M059J (cell line): Measurements from ENCODE around the gene MAGEC3. TPM values are rescaled to one million over a fixed set of nuclear protein-coding genes. Genes with fewer than 3 reads are reported as not detected.

Experiments
- DNase-seq: peaks from one replicate; pipeline ENCODE4 v3.0.0-alpha.2; 2012; ENCODE audit warnings: low read depth
- total RNA-seq: library from RNA; depleted of rRNA; stranded (reverse); fragments of >200 nt; shearing (Covaris generic); gene quantifications from 2 replicates; pipeline ENCODE4 v1.2.3, GENCODE V29; 2014; rRNA removed

Gene MAGEC3
- total RNA-seq: 0.57 and 0.76 TPM in 2 replicates

- DNase-seq: no peak
Observed at GRCh38 chrX:141838016-141838415, at the start of gene MAGEC3. MAGEC3 (plus strand) TSS chrX:141838316; CDS start chrX:141838316, 0 bp downstream.

- peak; percentile 6 for DNase-seq
Observed at GRCh38 chrX:141791856-141792255, 46.3 kb upstream of the MAGEC3 start.

GRCh38 chrX:141811438-141811837 lies 26.7 kb upstream of the MAGEC3 start:
- no peak for DNase-seq

GRCh38 chrX:141814213-141814857 lies 23.8 kb upstream of the MAGEC3 start:
- no peak for DNase-seq

GRCh38 chrX:141815904-141816303 lies 22.2 kb upstream of the MAGEC3 start:
- no peak for DNase-seq

- DNase-seq: no peak
Observed at GRCh38 chrX:141832247-141832646, 5.9 kb upstream of the MAGEC3 start.

GRCh38 chrX:141839856-141840255 lies 1.7 kb downstream of the MAGEC3 start:
- DNase-seq: peak; percentile 50

- DNase-seq: no peak
Observed at GRCh38 chrX:141857479-141857878, 19.4 kb downstream of the MAGEC3 start.

- DNase-seq: peak; percentile 54
Observed at GRCh38 chrX:141879616-141880015, 41.5 kb downstream of the MAGEC3 start.

- peak; percentile 77 for DNase-seq
Observed at GRCh38 chrX:141888811-141889210, 50.7 kb downstream of the MAGEC3 start.

- DNase-seq: no peak
Observed at GRCh38 chrX:141894733-141895132, 56.6 kb downstream of the MAGEC3 start.

GRCh38 chrX:141897690-141898089 lies 59.6 kb downstream of the MAGEC3 start:
- DNase-seq: no peak

- peak; percentile 63 for DNase-seq
Observed at GRCh38 chrX:141902366-141902765, 64.2 kb downstream of the MAGEC3 start.

GRCh38 chrX:141903400-141904155 lies 65.5 kb downstream of the MAGEC3 start, which contains the start of gene MAGEC1:
MAGEC1 (plus strand) TSS chrX:141903894; CDS start chrX:141905073, 1,179 bp downstream.
- peak; percentile 36 for DNase-seq

GRCh38 chrX:141904262-141904661 lies 66.1 kb downstream of the MAGEC3 start:
- no peak for DNase-seq

GRCh38 chrX:141917801-141918200 lies 79.7 kb downstream of the MAGEC3 start:
- DNase-seq: no peak

GRCh38 chrX:141924293-141924692 lies 86.2 kb downstream of the MAGEC3 start:
- DNase-seq: peak; percentile 21

GRCh38 chrX:141928432-141928831 lies 90.3 kb downstream of the MAGEC3 start:
- DNase-seq: no peak

- no peak for DNase-seq
Observed at GRCh38 chrX:141934059-141934641, 96.0 kb downstream of the MAGEC3 start.

- DNase-seq: no peak
Observed at GRCh38 chrX:141935645-141936044, 97.5 kb downstream of the MAGEC3 start.

- peak; percentile 50 for DNase-seq
Observed at GRCh38 chrX:141936080-141936479, 98.0 kb downstream of the MAGEC3 start.

GRCh38 chrX:141941234-141941633 lies 103.1 kb downstream of the MAGEC3 start:
- DNase-seq: no peak

- peak; percentile 26 for DNase-seq
Observed at GRCh38 chrX:141945426-141945825, 107.3 kb downstream of the MAGEC3 start.
